RCC 7860 (cell line): ENCODE measurements around the gene TMEM45B.

Experiments used
- DNase-seq: peaks from one replicate; pipeline ENCODE4 v3.0.0-alpha.2; 2015; ENCODE audit warnings: low spot score
- FAIRE-seq: peaks from 2 replicates; lab custom pipeline; 2012; peaks lifted over from hg19 to GRCh38; lab: Jason Lieb, UNC

TMEM45B gene

DNA sequence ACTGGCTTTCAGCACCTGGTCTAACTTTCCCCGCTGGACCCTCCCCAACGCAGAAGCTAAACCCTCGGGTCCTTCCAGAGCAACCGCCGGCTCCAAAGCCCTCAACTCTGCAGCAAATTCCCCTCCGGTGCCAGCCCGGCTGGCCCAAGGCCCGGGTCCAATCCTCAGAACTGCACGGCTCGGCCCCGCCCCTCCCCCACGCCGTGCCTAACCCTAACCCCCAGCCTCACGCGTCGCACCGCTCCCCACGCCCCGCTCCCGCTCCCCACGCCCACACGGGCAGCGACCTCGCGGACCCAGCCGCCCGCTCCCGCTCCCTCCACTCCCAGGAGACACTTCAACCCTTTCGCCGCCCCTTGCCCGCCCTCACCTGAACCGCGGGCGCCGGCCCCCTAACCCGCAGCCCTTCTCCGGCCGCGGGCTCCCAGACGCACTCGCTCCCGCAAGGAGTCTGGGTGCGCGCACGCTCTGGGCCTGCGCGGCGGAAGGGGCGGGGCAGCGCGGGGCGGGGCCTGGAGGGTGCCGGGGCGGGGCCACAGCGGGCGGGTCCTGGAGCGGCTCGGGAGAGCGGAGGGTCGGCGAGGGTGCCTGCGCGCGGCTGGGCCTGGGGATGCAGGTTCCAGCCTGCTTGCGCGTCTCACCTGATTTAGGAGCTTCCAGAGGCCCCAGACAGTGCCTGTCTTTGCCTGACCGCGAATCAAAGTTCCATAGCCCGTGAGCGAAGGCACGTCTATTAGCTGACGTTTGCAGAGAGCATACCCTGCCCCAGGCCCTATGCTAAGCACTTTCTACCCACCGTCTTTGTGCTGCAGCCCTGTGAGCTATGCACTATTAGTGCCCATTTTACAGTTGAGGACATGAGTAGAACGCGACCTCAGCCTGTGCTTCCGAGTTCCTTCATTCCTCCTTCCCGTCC lies 79.7 kb downstream of the TMEM45B start, which contains the start of gene NFRKB:
Gene NFRKB (minus strand): TSS at position 453 of the 916 bp plus-strand sequence. CDS start 2,729 bp downstream, outside the sequence.
- FAIRE-seq: no peak

DNA sequence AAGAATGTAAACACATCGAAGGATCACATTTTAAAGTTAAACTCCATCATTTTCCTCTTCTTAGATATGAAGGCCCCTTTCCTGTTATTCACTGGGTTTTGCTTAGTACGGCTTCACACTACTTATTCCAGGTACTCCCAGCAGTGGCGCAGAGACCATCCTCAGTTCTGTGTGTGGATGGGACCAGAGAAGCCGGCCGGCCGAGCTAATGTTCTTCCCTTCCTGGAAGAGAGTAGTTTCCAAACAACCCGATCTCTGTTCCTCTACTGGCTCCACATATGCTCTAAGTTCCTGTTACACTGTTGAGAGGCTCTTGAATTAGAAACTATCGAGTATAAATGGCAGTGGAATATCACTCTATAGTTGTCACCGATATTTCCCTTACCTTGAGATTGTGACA lies 80.4 kb downstream of the TMEM45B start:
- DNase-seq (no peak), FAIRE-seq (no peak)

More for the DNA sequence above, 79.7 kb downstream of the TMEM45B start, which contains the start of gene NFRKB:
- peak; percentile 17 for DNase-seq

DNA sequence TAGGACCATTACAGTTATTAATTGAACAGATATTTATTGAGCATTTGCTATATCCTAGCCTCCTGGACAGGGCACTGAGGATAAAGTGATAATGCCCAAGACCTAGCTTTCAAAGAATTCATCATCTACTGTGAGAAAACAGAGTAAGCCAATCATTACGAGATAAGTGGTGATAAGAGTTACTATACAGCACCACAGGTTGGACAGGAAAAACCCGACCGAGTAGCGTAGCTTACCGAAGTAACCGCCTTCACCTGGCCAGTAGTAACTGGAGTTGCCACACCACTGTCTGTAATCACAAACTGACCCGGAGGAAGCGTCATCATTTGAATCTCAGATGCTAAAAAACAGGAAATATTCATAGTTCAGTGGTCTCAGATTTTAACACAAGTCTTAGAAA lies 89.8 kb downstream of the TMEM45B start:
- DNase-seq (no peak), FAIRE-seq (no peak)
